Upper lobe of right lung (tissue), 1 donor: ENCODE data around the gene C16orf74. TPM values are rescaled to one million over a fixed set of nuclear protein-coding genes. Genes with fewer than 3 reads are reported as not detected.
A peak's percentile ranks its signal among the peaks of the same experiment; 100 is the strongest.

ENCODE experiments used
- ATAC-seq: fragments of 200-7000 bp; cut with Tn5 transposase; one replicate; pipeline ENCODE4 v1.9.1; 2020; ENCODE audit warnings: mild to moderate bottlenecking, moderate library complexity
- DNase-seq: peaks from one replicate; pipeline ENCODE4 v3.0.0-alpha.2; 2020
- H3K27ac ChIP-seq: fragments of 200-600 bp; one replicate; pipeline ENCODE4 v1.8.0; 2022
- H3K27me3 ChIP-seq: fragments of 200-600 bp; one replicate; pipeline ENCODE4 v1.8.0; 2022; ENCODE audit warnings: mild to moderate bottlenecking
- H3K36me3 ChIP-seq: fragments of 200-600 bp; one replicate; pipeline ENCODE4 v1.8.0; 2022
- H3K4me1 ChIP-seq: fragments of 200-600 bp; one replicate; pipeline ENCODE4 v1.8.0; 2022
- H3K4me3 ChIP-seq: fragments of 200-600 bp; one replicate; pipeline ENCODE4 v1.8.0; 2022; ENCODE audit warnings: mild to moderate bottlenecking
- H3K9me3 ChIP-seq: fragments of 200-600 bp; one replicate; pipeline ENCODE4 v1.8.0; 2022
- CTCF ChIP-seq: fragments of 200-600 bp; IDR thresholded peaks from one replicate; pipeline ENCODE4 v1.8.0; 2022; ENCODE audit warnings: antibody characterized with exemption
- intact Hi-C: fragments of 100-400 bp; cut with DNase I; formaldehyde crosslinking; loops from one replicate; pipeline ENCODE4 v1.11.0; 2022
- total RNA-seq: library from RNA; stranded (reverse); fragmentation: NEBNext Ultra II Directional; extraction: Animal tissue kit (Norgen Biotek cat#: 25700); gene quantifications from one replicate; pipeline ENCODE4 v1.2.1, GENCODE V29; 2021
- donor health status: DM: no; HTN: yes; CAD: no; lungs with severe emphysema.

C16orf74 gene
- total RNA-seq, 1 donor from 2014 or later, result 2.7 TPM

GRCh38 chr16:85687651-85688471 is 63.0 kb downstream of the C16orf74 start:
- DNase-seq (no peak), ATAC-seq (no peak)

GRCh38 chr16:85686912-85687591 is 63.8 kb downstream of the C16orf74 start:
- Histone ChIP-seq H3K27ac (no peak overlapping the region), H3K27me3 (no peaks in the 10 kb centered on the region), H3K36me3 (no peaks in the 10 kb centered on the region), H3K4me3 (no peak overlapping the region), H3K4me1 (peaks cover 11% of the 10 kb centered on the region), H3K9me3 (no peaks in the 10 kb centered on the region)
- ATAC-seq, result no peak
- no peak for TF ChIP-seq CTCF
- intact Hi-C loops, result no loop called here
- DNase-seq, result no peak

More at GRCh38 chr16:85687651-85688471, 63.0 kb downstream of the C16orf74 start:
- H3K27ac ChIP-seq, result no peak overlapping the region
- H3K9me3 ChIP-seq, result no peaks in the 10 kb centered on the region
- no peaks in the 10 kb centered on the region for H3K36me3 ChIP-seq
- TF ChIP-seq CTCF, result no peak
- no peaks in the 10 kb centered on the region for H3K27me3 ChIP-seq
- H3K4me3 ChIP-seq, result peak overlapping the region; percentile 59
- intact Hi-C loops, result no loop called here
- peaks cover 11% of the 10 kb centered on the region for H3K4me1 ChIP-seq

- no peak for TF ChIP-seq CTCF
- ATAC-seq (no peak), DNase-seq (no peak)
- peaks cover 11% of the 10 kb centered on the region for H3K4me1 ChIP-seq
- H3K36me3 ChIP-seq, result no peaks in the 10 kb centered on the region
- intact Hi-C loops, result no loop called here
- no peaks in the 10 kb centered on the region for H3K27me3 ChIP-seq
- no peak overlapping the region for H3K4me3 ChIP-seq
- no peak overlapping the region for H3K27ac ChIP-seq
- H3K9me3 ChIP-seq, result no peaks in the 10 kb centered on the region
Measured at GRCh38 chr16:85685251-85685650, 65.6 kb downstream of the C16orf74 start.

- no peaks in the 10 kb centered on the region for H3K36me3 ChIP-seq
- H3K27ac ChIP-seq, result no peak overlapping the region
- DNase-seq (no peak), ATAC-seq (no peak)
- no peak for TF ChIP-seq CTCF
- intact Hi-C loops, result no loop called here
- H3K9me3 ChIP-seq, result no peaks in the 10 kb centered on the region
- peaks cover 4% of the 10 kb centered on the region for H3K4me1 ChIP-seq
- H3K4me3 ChIP-seq, result no peak overlapping the region
- H3K27me3 ChIP-seq, result no peaks in the 10 kb centered on the region
Measured at GRCh38 chr16:85683363-85683762, 67.5 kb downstream of the C16orf74 start.

GRCh38 chr16:85682516-85682915 is 68.4 kb downstream of the C16orf74 start:
- Histone ChIP-seq H3K27me3 (no peaks in the 10 kb centered on the region), H3K36me3 (no peaks in the 10 kb centered on the region), H3K4me1 (no peaks in the 10 kb centered on the region), H3K27ac (no peak overlapping the region), H3K9me3 (no peaks in the 10 kb centered on the region), H3K4me3 (no peak overlapping the region)
- intact Hi-C loops, result no loop called here
- no peak for TF ChIP-seq CTCF
- ATAC-seq (no peak), DNase-seq (no peak)
